Mammary epithelial cell (primary cell): ENCODE measurements around the gene DUS3L.

Source experiments
- EZH2 ChIP-seq: IDR thresholded peaks from 2 replicates; pipeline ENCODE4 v1.6.1; 2012; ENCODE audit warnings: low read length, inconsistent platforms, borderline replicate concordance
- TF ChIP-seq, protein P1 (sequence below), 2 donors: IDR thresholded peaks in 1 of 2; conservative IDR thresholded peaks in 1 of 2; 2 replicates each; pipeline ENCODE4 v1.5.1; 2011 to 2012; ENCODE audit warnings: inconsistent platforms in 2 of 2, low read length in 2 of 2, mild to moderate bottlenecking in 2 of 2, control low read depth in 1 of 2, low read depth in 1 of 2; ENCODE audit not compliant: insufficient read depth in 1 of 2; ENCODE audit errors: extremely low read depth in 1 of 2

DNA sequence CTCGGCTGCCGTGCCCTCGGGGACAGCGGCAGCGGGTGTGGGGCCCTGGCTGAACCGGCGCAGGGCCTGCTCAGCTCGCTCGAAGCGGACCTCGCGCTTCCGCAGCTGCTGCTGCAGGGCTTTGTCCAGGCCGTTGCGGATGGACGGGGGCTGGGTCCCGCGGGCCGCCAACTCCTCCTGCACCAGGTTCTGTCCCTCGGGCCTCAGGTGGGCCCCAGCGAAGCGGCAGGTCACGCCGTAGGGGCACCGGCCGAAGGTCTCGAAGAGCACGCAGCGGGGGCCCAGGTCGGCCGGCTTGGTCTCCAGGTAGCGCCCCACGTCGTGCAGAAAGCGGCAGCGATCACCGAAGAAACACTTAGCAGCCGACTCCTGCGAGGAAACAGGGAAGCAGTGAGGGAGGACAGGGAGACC lies 1.6 kb downstream of the DUS3L start:
- TF ChIP-seq, protein P1, sequence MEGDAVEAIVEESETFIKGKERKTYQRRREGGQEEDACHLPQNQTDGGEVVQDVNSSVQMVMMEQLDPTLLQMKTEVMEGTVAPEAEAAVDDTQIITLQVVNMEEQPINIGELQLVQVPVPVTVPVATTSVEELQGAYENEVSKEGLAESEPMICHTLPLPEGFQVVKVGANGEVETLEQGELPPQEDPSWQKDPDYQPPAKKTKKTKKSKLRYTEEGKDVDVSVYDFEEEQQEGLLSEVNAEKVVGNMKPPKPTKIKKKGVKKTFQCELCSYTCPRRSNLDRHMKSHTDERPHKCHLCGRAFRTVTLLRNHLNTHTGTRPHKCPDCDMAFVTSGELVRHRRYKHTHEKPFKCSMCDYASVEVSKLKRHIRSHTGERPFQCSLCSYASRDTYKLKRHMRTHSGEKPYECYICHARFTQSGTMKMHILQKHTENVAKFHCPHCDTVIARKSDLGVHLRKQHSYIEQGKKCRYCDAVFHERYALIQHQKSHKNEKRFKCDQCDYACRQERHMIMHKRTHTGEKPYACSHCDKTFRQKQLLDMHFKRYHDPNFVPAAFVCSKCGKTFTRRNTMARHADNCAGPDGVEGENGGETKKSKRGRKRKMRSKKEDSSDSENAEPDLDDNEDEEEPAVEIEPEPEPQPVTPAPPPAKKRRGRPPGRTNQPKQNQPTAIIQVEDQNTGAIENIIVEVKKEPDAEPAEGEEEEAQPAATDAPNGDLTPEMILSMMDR (conservative IDR thresholded peaks at IDR 0.05 in 1 of 2, IDR thresholded peaks at IDR 0.05 in 1 of 2; ENCODE audit: extremely low read depth in 1 of 2, insufficient read depth in 1 of 2, low read depth in 1 of 2, low read length in 2 of 2): no peak
- no peak for TF ChIP-seq EZH2
